Activated CD8-positive, alpha-beta memory T cell treated with anti-CD3 and anti-CD28 coated beads, Interleukin-2, amount 50 U/mL, for 4 hours (primary cell): ENCODE measurements around the gene RUNX2.

Source experiments
- DNase-seq: peaks from one replicate; pipeline ENCODE4 v3.0.0-alpha.2; 2020

Gene RUNX2

GRCh38 chr6:45630314-45630713, 302.2 kb downstream of the RUNX2 start:
- DNase-seq: no peak

DNA sequence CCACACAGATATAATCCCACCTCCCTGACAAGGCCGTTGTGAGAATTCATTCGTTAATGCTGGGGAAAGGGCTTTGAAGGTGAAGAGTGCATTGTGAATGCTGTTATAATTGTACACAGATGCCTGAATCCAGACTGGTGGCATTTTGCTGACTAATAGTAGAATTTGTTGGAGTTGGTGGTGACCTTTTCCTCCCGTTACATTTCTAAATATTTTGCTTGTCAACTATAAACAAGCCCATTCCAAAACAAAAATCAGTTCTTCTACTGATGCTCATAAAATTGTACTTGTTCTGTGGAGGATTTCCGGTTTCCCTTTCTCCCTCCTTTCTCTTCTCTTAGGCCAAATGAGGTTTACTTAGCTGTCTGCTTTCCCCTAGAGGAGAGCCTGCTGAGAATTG, 302.7 kb downstream of the RUNX2 start:
- no peak for DNase-seq

GRCh38 chr6:45631396-45631795, 303.3 kb downstream of the RUNX2 start:
- DNase-seq: no peak

DNA sequence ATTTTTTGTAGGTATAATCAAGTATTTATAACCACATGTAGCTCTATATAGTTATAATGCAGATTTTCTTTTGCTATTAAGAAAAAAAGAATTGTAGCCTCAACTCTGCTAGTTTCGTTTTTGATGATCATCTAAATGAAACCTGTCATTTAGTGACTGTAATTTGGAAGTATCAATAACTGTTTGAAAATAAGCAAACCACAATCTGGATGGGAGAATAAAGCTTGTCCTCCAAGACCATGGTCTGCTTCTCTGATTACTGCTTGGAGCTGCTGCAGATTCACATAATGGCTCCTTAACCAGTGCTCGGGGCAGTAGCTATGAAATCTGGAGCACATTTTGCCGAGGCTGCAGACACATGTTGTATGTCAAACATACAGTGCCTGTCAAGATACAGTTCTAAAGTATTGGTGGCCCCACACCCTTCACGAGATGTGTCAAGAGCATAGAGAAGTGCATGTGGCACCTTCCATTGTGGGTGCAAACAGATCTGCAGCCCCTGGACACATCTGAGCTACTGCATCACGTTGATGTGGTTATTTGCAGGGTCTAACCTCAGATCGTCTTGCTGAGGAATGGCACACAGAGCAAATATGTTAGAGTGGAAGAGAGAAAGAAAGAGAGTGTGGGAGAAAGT, 305.3 kb downstream of the RUNX2 start:
- DNase-seq: no peak

- no peak for DNase-seq
These were observed 306.1 kb downstream of the RUNX2 start for GRCh38 chr6:45634231-45634630.

DNA sequence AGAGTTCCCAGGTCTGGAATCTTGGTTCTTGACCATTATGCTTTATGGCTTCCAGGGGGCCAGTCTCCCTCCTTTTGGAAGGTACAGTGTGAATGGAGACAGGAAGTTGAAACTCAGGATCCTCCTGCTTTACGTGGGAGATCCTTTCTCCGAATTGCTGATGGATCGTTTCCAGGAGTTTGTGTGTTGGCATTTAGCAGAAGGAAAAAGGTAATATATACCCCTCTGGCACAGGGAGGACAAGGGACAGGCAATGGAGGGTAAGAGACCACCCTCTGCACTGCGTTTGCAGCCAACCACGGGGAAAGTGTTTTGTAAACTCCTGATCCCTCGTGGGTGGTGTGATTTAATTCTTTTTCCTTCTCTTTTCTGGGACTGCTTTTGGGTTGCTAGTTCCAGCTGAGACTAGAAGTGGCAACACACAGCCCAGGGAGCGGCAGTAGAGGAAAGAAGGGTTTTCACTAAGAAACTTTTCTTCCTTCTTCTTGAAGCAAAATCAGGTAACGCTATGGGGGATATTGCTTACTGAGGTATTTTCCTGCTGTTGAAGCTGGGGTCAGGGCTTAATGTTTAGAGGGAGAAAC, 307.2 kb downstream of the RUNX2 start:
- no peak for DNase-seq

GRCh38 chr6:45637056-45637455, 308.9 kb downstream of the RUNX2 start:
- no peak for DNase-seq

DNA sequence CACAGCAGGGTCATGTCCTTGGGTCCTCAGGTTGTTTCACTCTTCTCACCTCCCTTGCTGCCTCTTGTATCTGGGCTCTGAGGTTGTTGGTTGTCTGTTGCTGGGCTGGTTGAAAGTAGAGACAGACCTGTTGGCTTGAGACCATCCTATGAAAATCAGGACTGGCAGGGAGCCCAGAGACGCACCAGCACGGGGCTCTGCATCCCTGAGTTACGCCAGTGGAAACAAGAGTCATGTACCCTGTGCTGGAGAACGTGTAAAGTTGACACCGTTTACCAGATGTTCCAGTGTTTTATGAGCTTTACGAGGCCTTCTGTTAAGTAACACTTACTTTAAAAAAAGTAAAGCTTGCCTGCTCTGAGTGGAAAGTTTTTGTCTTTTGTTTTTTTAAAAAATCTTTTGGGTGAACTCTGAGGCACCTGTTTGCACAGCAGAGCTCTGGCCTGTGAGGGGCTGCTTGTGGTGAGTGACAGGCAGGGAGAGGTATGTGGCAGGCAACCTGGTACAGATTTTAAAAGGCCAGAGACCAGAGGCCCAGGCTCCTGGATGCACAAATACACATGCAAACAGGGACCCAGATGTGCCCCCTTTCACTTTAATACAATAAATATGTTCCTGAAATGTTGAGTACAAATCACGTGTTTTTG, 309.6 kb downstream of the RUNX2 start:
- DNase-seq: no peak

DNA sequence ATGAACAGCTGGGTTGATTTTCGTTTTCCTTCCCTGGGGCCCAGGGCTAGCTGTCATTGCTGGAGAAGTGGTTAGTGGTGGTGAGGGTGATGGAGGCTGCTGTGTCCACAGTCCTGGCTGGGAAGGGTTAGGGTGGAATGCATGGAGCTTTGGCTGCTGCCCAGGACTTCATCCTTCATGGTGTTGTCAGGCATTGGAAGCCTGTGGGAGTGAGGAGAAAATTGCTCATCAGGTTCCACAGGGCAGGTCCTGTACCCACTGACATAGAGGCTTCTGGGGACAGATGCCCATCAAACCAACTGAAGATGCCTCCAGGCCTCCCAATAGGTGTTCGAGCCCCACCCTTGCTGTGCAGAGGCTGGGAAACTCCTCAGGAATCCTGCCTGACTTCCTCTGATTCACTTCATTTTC, 312.0 kb downstream of the RUNX2 start:
- DNase-seq: no peak

- no peak for DNase-seq
These were observed 312.7 kb downstream of the RUNX2 start for GRCh38 chr6:45640811-45641210.

DNA sequence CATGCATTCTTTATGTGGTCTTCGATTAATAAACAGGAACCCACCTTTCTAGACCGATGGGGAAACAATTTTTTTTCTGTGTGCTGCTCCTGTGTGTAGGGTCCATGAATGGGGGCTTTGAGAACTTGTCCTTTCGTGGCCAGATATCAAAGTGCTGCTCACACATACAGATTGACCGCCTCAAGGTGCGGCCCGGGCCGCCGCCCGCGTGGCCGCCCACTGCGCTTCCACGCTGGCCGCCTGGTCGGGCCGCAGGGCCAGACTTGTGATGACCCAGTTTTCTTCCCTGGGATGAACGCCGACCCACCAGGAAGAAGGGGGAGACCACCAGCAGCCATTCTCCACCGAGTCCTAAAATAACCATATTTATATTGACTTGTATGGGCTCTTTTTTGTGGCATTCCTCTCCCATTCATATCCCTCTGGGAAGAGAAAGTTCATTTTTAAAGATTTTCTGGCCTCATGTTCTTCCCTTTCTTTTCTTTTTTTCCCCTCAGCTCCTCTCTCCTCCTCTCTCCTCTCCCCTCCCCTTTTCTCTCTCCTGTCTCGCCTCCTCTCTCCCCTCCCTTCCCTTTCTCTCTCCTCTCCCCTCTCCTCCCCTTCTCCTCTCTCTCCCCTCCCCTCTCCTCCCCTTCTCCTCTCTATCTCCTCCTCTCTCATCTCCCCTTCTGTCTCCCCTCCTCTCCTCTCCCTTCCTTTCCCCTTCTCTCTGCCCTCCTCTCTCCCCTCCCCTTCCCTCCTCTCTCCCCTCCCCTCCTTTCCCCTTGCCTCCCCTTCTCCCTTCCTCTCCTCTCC, 314.4 kb downstream of the RUNX2 start:
- DNase-seq: no peak

GRCh38 chr6:45643126-45643525, 315.0 kb downstream of the RUNX2 start:
- no peak for DNase-seq

- no peak for DNase-seq
These were observed 316.6 kb downstream of the RUNX2 start for GRCh38 chr6:45644720-45645119.

GRCh38 chr6:45645302-45645701, 317.2 kb downstream of the RUNX2 start:
- no peak for DNase-seq

DNA sequence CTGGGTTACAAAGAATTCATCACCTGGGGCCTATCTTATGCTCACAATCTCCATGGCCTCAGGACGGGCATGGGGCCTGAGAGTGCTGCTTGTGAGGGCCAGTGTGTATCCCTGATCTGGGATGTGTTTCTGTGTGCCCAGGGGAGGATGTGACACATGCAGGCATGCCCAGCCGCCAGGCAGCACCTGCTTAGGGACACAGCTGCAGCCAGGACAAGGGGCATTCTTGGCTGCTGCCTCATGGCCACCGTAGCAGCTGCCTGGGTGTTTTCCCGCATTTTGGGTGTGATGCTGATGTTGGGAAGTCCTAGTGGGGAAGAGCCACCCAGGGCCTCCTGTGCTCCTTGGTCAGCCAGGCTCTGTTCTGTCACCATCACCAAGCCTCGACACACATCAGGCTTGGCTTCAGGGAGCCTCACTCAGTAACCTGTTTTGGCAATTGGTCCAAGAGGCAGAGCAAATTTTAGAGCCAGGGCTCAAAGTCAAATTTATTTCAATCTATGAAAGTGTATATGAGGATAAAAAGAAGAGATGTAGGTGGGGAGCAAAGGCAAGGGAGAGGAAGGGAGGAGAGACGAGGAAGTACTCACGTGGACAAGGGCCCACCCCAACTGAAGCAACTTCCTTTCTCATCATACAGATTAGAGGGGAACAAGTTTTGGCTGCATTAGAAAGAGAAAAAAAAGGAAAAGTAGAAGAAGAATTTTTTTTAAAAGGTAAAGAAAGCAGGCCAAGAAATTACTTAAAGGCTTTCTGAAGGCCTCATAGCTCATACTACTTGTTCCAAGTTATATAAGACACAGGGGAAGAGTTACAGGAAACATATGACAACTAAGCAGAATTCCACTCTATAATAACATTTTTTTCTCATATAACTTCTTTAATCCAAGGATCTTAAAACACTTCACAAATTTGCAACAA, 319.5 kb downstream of the RUNX2 start:
- no peak for DNase-seq

DNA sequence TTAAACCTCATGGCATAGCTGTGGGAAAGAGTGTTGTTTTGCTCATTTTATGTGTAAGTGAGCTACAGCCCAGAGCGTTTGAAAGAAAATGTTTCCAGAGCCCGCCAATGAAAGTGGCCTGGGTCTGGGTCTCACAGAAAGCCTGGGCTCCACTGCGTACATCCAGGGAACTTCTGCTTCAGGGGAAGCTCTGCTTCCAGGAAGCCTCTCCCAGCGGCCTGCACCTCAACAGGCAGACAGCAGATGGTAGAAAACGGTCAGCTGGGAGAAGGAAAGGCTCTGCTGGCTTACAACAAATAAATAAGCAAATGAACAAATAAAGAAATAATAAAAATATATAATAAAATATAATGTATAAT, 320.1 kb downstream of the RUNX2 start:
- DNase-seq: no peak

- no peak for DNase-seq
These were observed 322.5 kb downstream of the RUNX2 start for GRCh38 chr6:45650524-45651135.

DNA sequence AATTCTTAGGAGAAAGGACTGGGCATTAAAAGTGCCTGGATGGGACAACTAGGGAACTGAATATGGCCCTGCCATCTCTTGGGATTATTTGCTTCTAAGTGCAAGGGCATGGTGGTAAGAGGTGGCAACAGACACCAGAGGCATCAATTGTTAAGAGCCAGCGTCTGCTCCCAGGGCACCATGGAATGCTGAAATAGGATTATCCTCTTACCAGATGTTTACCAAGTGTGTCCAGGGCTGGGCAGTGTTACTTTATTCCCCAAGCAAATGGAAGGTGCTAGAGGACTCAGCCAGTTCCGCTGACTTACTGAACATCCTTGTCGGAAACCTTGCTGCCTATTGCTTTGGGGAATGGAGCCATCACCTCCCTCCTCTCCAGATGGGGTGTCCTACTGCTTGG, 323.2 kb downstream of the RUNX2 start:
- no peak for DNase-seq

- no peak for DNase-seq
These were observed 324.3 kb downstream of the RUNX2 start for GRCh38 chr6:45652416-45652815.

- no peak for DNase-seq
These were observed 325.2 kb downstream of the RUNX2 start for GRCh38 chr6:45653117-45653883.

- no peak for DNase-seq
These were observed 326.5 kb downstream of the RUNX2 start for GRCh38 chr6:45654673-45655072.
